Measurements from ENCODE around the gene SEZ6.

DNA sequence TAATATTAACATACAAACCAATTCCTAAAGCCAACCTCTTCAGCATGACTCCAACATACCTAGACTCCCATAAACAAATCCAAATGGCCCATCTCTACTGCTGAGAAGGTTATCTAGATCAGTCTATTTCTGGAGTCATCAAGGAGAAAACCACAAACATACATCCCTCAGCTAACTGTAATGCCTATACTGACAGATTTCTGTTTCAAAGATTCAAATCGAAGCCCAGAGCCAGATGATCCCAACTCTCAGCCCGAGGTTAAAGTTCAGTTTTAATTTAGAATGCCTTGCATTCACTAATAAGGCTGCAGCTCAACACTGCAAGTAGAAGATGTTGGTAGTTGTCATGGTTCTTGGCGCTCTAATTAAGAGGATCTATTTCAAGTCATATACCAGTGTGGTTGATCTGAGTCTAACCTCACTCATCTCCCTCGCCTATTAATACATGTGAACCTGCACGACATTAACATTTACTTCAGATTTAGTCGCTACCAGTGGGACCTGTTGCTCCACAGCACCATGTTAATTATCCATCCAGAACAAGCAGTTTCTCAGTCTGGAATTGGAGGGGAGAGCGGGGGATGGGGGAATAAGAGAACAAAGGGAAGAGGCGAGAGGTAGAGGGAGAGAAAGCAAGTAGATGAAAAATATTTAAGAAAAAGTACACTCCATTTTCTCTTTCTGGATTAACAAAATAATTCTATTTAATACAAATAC is 69.9 kb downstream of the SEZ6 start:
- TF ChIP-seq CTCF (IDR thresholded peaks at IDR 0.05; ENCODE audit: low read depth, low read length) (no peak), EZH2phosphoT487 (IDR thresholded peaks at IDR 0.05; ENCODE audit: low read depth) (no peak)

Data from OCI-LY3 (cell line).